B cell (primary cell): ENCODE results near the gene RFTN2.

Source experiments
- CTCF ChIP-seq: fragments of 200-600 bp; IDR thresholded peaks from one replicate; pipeline ENCODE4 v1.8.0; 2022; ENCODE audit warnings: antibody characterized with exemption, mild to moderate bottlenecking
- EZH2 ChIP-seq: IDR thresholded peaks from 2 replicates; pipeline ENCODE4 v1.6.1; 2012; ENCODE audit warnings: borderline replicate concordance, low read depth, mild to moderate bottlenecking, moderate library complexity, low read length; ENCODE audit not compliant: insufficient read depth, poor library complexity, severe bottlenecking

- TF ChIP-seq CTCF (no peak), EZH2 (no peak)
Measured at GRCh38 chr2:197626965-197627625, 48.3 kb downstream of the RFTN2 start.
